ENCODE measurements around the gene APBA1. TPM values are rescaled to one million over a fixed set of nuclear protein-coding genes. Genes with fewer than 3 reads are reported as not detected.

APBA1 gene
- polyA plus RNA-seq, 3 donors = 1.6 TPM; not detected in 2

- H3K4me2 ChIP-seq (replicated peaks; ENCODE audit: extremely low read depth, low read length, poor library complexity, severe bottlenecking) = no peak overlapping the region
- H3K27me3 Mint-ChIP-seq (ENCODE audit: low read depth in 3 of 3) = peaks cover 0 to 6% (median 2%) of the 10 kb centered on the region in 3 donors
- DNase-seq = no peak
- H3K27ac ChIP-seq (ENCODE audit: low read depth in 1 of 2, low read length in 2 of 2) = no peak overlapping the region
- no peaks in the 10 kb centered on the region for H3K36me3 Mint-ChIP-seq
- peaks cover 0 to 6% (median 3%) of the 10 kb centered on the region in 7 donors for H3K9me3 Mint-ChIP-seq
- H3K9me3 ChIP-seq (replicated peaks in 1 of 2; ENCODE audit: control insufficient read depth in 1 of 2, insufficient read depth in 1 of 2, low read length in 2 of 2) = no peaks in the 10 kb centered on the region
- no peak overlapping the region for H3K9ac ChIP-seq (ENCODE audit: insufficient read depth, low read length, poor library complexity, severe bottlenecking)
- no peaks in the 10 kb centered on the region for H3K36me3 ChIP-seq (replicated peaks in 1 of 2; ENCODE audit: control insufficient read depth in 1 of 2, insufficient read depth in 2 of 2, low read length in 2 of 2)
- TF ChIP-seq CTCF (IDR thresholded peaks at IDR 0.05) = no peak
- no peaks in the 10 kb centered on the region for H3K27me3 ChIP-seq (ENCODE audit: control insufficient read depth in 2 of 2, insufficient read depth in 2 of 2, low read length in 2 of 2)
- H4K20me1 ChIP-seq (ENCODE audit: insufficient read depth, low read length) = no peaks in the 10 kb centered on the region
- H2AFZ ChIP-seq (ENCODE audit: insufficient read depth, low read depth, low read length, poor library complexity, severe bottlenecking) = no peak overlapping the region
- intact Hi-C loops (cut with micrococcal nuclease) = no loop called here
- no peaks in the 10 kb centered on the region for H3K79me2 ChIP-seq (ENCODE audit: insufficient read depth, low read length)
- H3K4me3 ChIP-seq (replicated peaks in 1 of 3; ENCODE audit: low read depth in 2 of 3, low read length in 3 of 3) = no peak overlapping the region
- H3K4me1 Mint-ChIP-seq = no peaks in the 10 kb centered on the region
- WGBS (ENCODE audit: insufficient coverage) = 89% methylated on average over 1 of the region's 4 CpGs
- H3K27ac Mint-ChIP-seq = no peak overlapping the region
- no peak overlapping the region for H3K4me3 Mint-ChIP-seq
- H3K4me1 ChIP-seq (ENCODE audit: control insufficient read depth in 1 of 2, insufficient read depth in 2 of 2, low read length in 2 of 2) = no peaks in the 10 kb centered on the region
Measured at GRCh38 chr9:69389437-69389995, 282.7 kb downstream of the APBA1 start.

GRCh38 chr9:69388596-69388995 is 283.6 kb downstream of the APBA1 start:
- Histone ChIP-seq H2AFZ (ENCODE audit: insufficient read depth, low read depth, low read length, poor library complexity, severe bottlenecking) (no peak overlapping the region), H3K4me3 (replicated peaks in 1 of 3; ENCODE audit: low read depth in 2 of 3, low read length in 3 of 3) (no peak overlapping the region), H3K27me3 (ENCODE audit: control insufficient read depth in 2 of 2, insufficient read depth in 2 of 2, low read length in 2 of 2) (no peaks in the 10 kb centered on the region), H3K79me2 (ENCODE audit: insufficient read depth, low read length) (no peaks in the 10 kb centered on the region), H3K4me1 (ENCODE audit: control insufficient read depth in 1 of 2, insufficient read depth in 2 of 2, low read length in 2 of 2) (no peaks in the 10 kb centered on the region), H4K20me1 (ENCODE audit: insufficient read depth, low read length) (no peaks in the 10 kb centered on the region), H3K9ac (ENCODE audit: insufficient read depth, low read length, poor library complexity, severe bottlenecking) (no peak overlapping the region), H3K4me2 (replicated peaks; ENCODE audit: extremely low read depth, low read length, poor library complexity, severe bottlenecking) (no peak overlapping the region), H3K36me3 (replicated peaks in 1 of 2; ENCODE audit: control insufficient read depth in 1 of 2, insufficient read depth in 2 of 2, low read length in 2 of 2) (no peaks in the 10 kb centered on the region), H3K9me3 (replicated peaks in 1 of 2; ENCODE audit: control insufficient read depth in 1 of 2, insufficient read depth in 1 of 2, low read length in 2 of 2) (no peaks in the 10 kb centered on the region), H3K27ac (ENCODE audit: low read depth in 1 of 2, low read length in 2 of 2) (no peak overlapping the region)
- WGBS (ENCODE audit: insufficient coverage) = 100% methylated on average over 1 of the region's 3 CpGs
- DNase-seq = no peak
- Mint-ChIP-seq H3K36me3 (no peaks in the 10 kb centered on the region), H3K9me3 (peaks cover 0 to 6% (median under 1%) of the 10 kb centered on the region in 7 donors), H3K4me3 (no peak overlapping the region), H3K27ac (no peak overlapping the region), H3K4me1 (no peaks in the 10 kb centered on the region), H3K27me3 (ENCODE audit: low read depth in 3 of 3) (peaks cover 0 to 5% (median 2%) of the 10 kb centered on the region in 3 donors)
- intact Hi-C loops (cut with micrococcal nuclease) = no loop called here
- TF ChIP-seq CTCF (IDR thresholded peaks at IDR 0.05) = no peak
